ENCODE results near the gene EEF1AKMT3.

- no peak for TF ChIP-seq EZH2 (optimal IDR thresholded peaks at IDR 0.05; ENCODE audit: low read depth, low read length)
- TF ChIP-seq CTCF (IDR thresholded peaks at IDR 0.05; ENCODE audit: low read length): no peak
These were observed 27.5 kb upstream of the EEF1AKMT3 start, which contains the start of gene TSPAN31 for GRCh38 chr12:57744777-57745484.

Data from MM.1S (cell line).